Thyroid gland (tissue), 4 donors: ENCODE measurements around the gene TCOF1. TPM values are rescaled to one million over a fixed set of nuclear protein-coding genes. Genes with fewer than 3 reads are reported as not detected.

ENCODE experiments used
- DNase-seq, 2 donors: peaks; one replicate each; pipeline ENCODE4 v3.0.0-alpha.2; 2019
- H3K27ac ChIP-seq, 3 donors: fragments of 200-600 bp; sonication (generic); 1 replicate in 2 of 3; 2 replicates in 1 of 3; pipeline ENCODE4 v1.5.1; 2016 to 2019; ENCODE audit warnings: mild to moderate bottlenecking in 1 of 3, moderate library complexity in 1 of 3
- H3K27me3 ChIP-seq: fragments of 200-600 bp; sonication (generic); one replicate; pipeline ENCODE4 v1.5.1; 2019
- H3K36me3 ChIP-seq, 2 donors: fragments of 200-600 bp; sonication (generic); one replicate each; pipeline ENCODE4 v1.5.1; 2016 to 2019
- H3K4me1 ChIP-seq, 2 donors: fragments of 200-600 bp; sonication (generic); one replicate each; pipeline ENCODE4 v1.5.1; 2017 to 2019
- H3K4me3 ChIP-seq, 3 donors: fragments of 200-600 bp; sonication (generic); replicated peaks in 1 of 3; 1 replicate in 2 of 3; 2 replicates in 1 of 3; pipeline ENCODE4 v1.5.1; 2016; ENCODE audit warnings: mild to moderate bottlenecking in 1 of 3
- H3K9me3 ChIP-seq: fragments of 200-600 bp; sonication (generic); one replicate; pipeline ENCODE4 v1.5.1; 2017
- POLR2A ChIP-seq, 2 donors: fragments of 450-650 bp; IDR thresholded peaks; one replicate each; pipeline ENCODE4 v1.6.1; 2017; ENCODE audit warnings: antibody characterized with exemption in 2 of 2, mild to moderate bottlenecking in 2 of 2, moderate library complexity in 1 of 2
- WGBS, 2 donors: methylation state at CpG; one replicate each; pipeline ENCODE4 v1.1.5; 2017; 5-methylcytosine and 5-hydroxymethylcytosine counted together
- intact Hi-C: fragments of 100-400 bp; cut with DNase I; formaldehyde crosslinking; loops from one replicate; pipeline ENCODE4 v1.15.1; 2023
- total RNA-seq, 4 donors: library from RNA; depleted of rRNA; stranded (reverse); fragments of >200 nt; gene quantifications; one replicate each; pipeline ENCODE4 v1.2.3, GENCODE V29; 2016
- TF ChIP-seq, protein P1 (sequence below), 6 experiments: fragments of 200-600 bp in 3 of 6; fragments of 450-650 bp in 3 of 6; sonication (generic) in 3 of 6; IDR thresholded peaks; one replicate each; pipeline ENCODE4 v1.5.1; 2016 to 2019; ENCODE audit warnings: antibody characterized with exemption in 6 of 6, mild to moderate bottlenecking in 2 of 6, inconsistent platforms in 1 of 6, moderate library complexity in 1 of 6

The TCOF1 gene, protein sequence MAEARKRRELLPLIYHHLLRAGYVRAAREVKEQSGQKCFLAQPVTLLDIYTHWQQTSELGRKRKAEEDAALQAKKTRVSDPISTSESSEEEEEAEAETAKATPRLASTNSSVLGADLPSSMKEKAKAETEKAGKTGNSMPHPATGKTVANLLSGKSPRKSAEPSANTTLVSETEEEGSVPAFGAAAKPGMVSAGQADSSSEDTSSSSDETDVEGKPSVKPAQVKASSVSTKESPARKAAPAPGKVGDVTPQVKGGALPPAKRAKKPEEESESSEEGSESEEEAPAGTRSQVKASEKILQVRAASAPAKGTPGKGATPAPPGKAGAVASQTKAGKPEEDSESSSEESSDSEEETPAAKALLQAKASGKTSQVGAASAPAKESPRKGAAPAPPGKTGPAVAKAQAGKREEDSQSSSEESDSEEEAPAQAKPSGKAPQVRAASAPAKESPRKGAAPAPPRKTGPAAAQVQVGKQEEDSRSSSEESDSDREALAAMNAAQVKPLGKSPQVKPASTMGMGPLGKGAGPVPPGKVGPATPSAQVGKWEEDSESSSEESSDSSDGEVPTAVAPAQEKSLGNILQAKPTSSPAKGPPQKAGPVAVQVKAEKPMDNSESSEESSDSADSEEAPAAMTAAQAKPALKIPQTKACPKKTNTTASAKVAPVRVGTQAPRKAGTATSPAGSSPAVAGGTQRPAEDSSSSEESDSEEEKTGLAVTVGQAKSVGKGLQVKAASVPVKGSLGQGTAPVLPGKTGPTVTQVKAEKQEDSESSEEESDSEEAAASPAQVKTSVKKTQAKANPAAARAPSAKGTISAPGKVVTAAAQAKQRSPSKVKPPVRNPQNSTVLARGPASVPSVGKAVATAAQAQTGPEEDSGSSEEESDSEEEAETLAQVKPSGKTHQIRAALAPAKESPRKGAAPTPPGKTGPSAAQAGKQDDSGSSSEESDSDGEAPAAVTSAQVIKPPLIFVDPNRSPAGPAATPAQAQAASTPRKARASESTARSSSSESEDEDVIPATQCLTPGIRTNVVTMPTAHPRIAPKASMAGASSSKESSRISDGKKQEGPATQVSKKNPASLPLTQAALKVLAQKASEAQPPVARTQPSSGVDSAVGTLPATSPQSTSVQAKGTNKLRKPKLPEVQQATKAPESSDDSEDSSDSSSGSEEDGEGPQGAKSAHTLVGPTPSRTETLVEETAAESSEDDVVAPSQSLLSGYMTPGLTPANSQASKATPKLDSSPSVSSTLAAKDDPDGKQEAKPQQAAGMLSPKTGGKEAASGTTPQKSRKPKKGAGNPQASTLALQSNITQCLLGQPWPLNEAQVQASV (N-terminal part only)
- total RNA-seq: 10 to 100 TPM; 20.7 to 28.0 (median 25.3) TPM

DNA sequence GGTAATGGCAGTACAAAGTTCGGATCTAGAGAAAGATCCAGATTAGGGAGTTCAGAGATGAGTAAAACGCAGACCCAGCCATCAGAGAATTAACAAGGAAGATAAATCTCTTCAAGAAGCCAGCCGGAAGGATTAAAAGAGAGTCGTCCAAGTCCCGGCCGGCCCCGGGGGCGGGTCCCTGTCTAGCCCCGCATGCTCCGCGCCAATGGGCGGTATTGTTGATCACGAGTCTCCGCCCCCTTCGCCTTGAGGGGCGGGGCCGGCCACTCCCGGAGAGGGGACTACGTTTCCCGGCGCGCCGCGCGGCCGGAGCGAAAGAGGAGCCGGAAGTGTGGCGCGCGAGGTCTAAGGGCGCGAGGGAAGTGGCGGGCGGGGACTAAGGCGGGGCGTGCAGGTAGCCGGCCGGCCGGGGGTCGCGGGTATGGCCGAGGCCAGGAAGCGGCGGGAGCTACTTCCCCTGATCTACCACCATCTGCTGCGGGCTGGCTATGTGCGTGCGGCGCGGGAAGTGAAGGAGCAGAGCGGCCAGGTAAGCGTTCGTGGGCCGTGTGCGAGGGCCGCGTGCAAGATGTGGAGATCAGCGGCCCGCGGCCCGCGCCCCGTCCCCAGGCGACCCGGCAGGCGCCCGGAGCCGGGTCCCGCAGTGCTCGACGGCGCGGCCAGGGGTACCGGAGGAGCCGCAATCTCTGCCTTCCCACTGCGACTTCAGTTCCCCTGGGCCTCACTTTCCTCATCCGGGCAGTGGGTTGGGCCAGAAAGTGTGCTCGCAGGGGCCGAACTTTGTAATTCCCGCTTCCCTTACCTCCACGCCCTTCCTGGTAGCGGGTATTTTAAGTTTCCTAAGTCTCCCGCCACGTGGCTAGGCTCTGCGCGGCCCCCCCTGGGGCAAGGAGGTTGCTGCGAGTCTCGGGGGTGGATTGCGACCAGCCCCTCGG, at the start of gene TCOF1:
Gene TCOF1 (plus strand): TSS at position 372 of the 935 bp plus-strand sequence. CDS start 50 bp downstream, at position 422.
- H3K27me3 ChIP-seq: no peaks in the 10 kb centered on the region
- 1% methylated on average over 51 to 62 of the region's 90 CpGs for WGBS, 2 donors
- TF ChIP-seq, protein P1, sequence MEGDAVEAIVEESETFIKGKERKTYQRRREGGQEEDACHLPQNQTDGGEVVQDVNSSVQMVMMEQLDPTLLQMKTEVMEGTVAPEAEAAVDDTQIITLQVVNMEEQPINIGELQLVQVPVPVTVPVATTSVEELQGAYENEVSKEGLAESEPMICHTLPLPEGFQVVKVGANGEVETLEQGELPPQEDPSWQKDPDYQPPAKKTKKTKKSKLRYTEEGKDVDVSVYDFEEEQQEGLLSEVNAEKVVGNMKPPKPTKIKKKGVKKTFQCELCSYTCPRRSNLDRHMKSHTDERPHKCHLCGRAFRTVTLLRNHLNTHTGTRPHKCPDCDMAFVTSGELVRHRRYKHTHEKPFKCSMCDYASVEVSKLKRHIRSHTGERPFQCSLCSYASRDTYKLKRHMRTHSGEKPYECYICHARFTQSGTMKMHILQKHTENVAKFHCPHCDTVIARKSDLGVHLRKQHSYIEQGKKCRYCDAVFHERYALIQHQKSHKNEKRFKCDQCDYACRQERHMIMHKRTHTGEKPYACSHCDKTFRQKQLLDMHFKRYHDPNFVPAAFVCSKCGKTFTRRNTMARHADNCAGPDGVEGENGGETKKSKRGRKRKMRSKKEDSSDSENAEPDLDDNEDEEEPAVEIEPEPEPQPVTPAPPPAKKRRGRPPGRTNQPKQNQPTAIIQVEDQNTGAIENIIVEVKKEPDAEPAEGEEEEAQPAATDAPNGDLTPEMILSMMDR (IDR thresholded peaks at IDR 0.05): no peak
- TF ChIP-seq POLR2A (IDR thresholded peaks at IDR 0.05): peak in 1 of 2 donors; percentile 38
- H3K4me3 ChIP-seq: peak within 1 kb of the TSS; percentile 78 to 87 (median 79)
- peak; percentile 96 to 98 for DNase-seq
- peak within 1 kb of the TSS in 1 of 3 donors; percentile 7 for H3K27ac ChIP-seq
- H3K9me3 ChIP-seq: no peaks in the 10 kb centered on the region
- intact Hi-C loops: no loop called here
- H3K4me1 ChIP-seq: peaks cover 8 to 12% of the 10 kb centered on the region in 2 donors
- peaks cover 0 to 16% of the 10 kb centered on the region in 2 donors for H3K36me3 ChIP-seq

DNA sequence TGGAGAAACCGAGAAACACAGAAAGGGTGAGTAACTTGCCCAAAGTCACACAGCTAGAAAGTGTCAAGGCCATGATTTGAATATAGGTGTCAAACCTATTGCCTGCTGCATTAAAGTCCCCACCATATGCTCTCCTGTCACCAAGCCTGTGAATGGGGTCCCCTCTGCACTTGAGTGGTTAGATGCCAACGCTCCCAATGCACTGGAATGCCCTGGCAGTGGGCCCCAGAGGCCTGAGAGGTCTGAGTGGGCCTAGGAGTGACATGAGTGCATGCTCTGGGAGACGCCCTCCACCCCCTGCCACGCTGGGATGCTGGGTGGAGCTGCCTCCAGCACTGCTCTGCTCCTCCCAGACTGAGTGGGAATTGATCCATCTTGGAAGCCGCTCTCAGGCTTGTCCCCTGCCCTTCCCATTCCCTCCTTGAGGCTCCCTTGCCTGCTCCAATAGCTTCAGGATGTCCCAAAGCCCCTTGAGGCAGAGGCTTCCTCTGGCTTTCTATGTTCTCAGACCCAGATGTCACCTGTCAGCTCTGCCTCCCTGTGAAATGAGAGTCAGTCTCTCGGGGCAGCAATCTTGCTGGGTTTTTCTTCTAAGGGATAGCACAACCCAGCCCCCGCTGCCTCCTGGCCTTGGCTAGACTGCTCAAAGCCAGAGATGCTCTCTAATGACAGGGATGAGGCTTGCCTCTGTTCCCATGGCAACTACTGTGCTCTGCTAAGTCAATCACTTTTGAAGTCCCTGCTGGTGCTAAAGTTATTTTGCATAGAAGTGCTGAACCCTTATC, 48.2 kb upstream of the TCOF1 start:
- intact Hi-C loops: no loop called here
- H3K27ac ChIP-seq: no peak overlapping the region

DNA sequence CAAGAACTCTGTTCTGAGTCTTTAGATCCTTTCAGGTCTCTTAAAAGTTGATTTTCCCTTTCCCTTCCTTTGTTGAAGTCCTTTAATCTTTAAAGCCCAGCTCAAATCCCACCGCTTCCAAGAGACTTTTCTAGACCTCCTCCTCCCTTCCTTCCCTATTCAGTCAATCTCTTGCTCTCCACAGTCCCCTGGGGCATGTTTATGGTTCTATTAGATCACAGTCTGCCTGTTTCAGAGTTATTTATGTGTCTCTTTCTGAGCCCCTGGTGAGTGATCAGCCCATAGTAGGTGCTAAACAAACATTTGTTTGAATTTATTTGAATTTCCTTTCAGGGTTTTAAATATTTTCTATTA, 47.6 kb upstream of the TCOF1 start:
- H3K36me3 ChIP-seq: no peaks in the 10 kb centered on the region
- H3K27ac ChIP-seq: no peak overlapping the region
- H3K4me1 ChIP-seq: no peaks in the 10 kb centered on the region
- H3K9me3 ChIP-seq: no peaks in the 10 kb centered on the region
- TF ChIP-seq POLR2A (IDR thresholded peaks at IDR 0.05): no peak
- TF ChIP-seq, protein P1 (IDR thresholded peaks at IDR 0.05): no peak
- no peak overlapping the region for H3K4me3 ChIP-seq
- no peak for DNase-seq
- intact Hi-C loops: no loop called here
- H3K27me3 ChIP-seq: no peaks in the 10 kb centered on the region
- 93% methylated on average over 1 of the region's 1 CpG for WGBS, 2 donors

More for the DNA sequence above, 48.2 kb upstream of the TCOF1 start:
- Histone ChIP-seq H3K36me3 (no peaks in the 10 kb centered on the region), H3K4me1 (no peaks in the 10 kb centered on the region), H3K9me3 (no peaks in the 10 kb centered on the region), H3K4me3 (no peak overlapping the region), H3K27me3 (no peaks in the 10 kb centered on the region)
- TF ChIP-seq, protein P1 (IDR thresholded peaks at IDR 0.05): no peak
- TF ChIP-seq POLR2A (IDR thresholded peaks at IDR 0.05): no peak
- no peak for DNase-seq
- WGBS, 2 donors: 53 to 57% methylated on average over 6 to 7 of the region's 7 CpGs

DNA sequence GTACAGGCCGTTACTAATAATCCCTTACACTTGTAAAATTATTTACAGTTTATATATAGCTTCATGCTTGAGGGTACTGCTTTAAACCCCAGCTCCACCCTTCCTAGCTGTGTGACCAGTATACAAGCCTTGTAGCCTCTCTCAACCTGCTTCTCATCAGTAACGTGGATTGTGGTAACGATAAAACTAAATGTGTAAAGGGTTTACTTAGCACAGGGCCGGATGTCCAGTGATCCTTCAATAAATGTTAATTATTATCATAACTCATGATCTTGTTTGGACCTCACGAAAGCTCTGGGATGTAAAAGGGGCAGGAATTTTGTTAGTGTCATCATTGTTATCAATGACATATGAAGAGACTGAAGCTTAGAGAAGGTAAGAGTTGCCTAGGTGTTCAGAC, 47.3 kb upstream of the TCOF1 start:
- TF ChIP-seq, protein P1 (IDR thresholded peaks at IDR 0.05): no peak
- TF ChIP-seq POLR2A (IDR thresholded peaks at IDR 0.05): no peak
- intact Hi-C loops: no loop called here
- Histone ChIP-seq H3K36me3 (no peaks in the 10 kb centered on the region), H3K27ac (no peak overlapping the region), H3K9me3 (no peaks in the 10 kb centered on the region), H3K27me3 (no peaks in the 10 kb centered on the region), H3K4me1 (no peaks in the 10 kb centered on the region), H3K4me3 (no peak overlapping the region)
- DNase-seq: no peak
- WGBS, 2 donors: 87 to 91% methylated on average over 5 of the region's 5 CpGs
